GM20431 (cell line): ENCODE measurements around the gene AMBP.

ENCODE experiments used
- in situ Hi-C: fragments of 300-500 bp; cut with MseI, MboI; formaldehyde crosslinking; loops from one replicate; pipeline ENCODE4 v1.15.0; 2020; ENCODE audit warnings: low sequenced_read_pairs; ENCODE audit not compliant: unreplicated experiment

AMBP gene

DNA sequence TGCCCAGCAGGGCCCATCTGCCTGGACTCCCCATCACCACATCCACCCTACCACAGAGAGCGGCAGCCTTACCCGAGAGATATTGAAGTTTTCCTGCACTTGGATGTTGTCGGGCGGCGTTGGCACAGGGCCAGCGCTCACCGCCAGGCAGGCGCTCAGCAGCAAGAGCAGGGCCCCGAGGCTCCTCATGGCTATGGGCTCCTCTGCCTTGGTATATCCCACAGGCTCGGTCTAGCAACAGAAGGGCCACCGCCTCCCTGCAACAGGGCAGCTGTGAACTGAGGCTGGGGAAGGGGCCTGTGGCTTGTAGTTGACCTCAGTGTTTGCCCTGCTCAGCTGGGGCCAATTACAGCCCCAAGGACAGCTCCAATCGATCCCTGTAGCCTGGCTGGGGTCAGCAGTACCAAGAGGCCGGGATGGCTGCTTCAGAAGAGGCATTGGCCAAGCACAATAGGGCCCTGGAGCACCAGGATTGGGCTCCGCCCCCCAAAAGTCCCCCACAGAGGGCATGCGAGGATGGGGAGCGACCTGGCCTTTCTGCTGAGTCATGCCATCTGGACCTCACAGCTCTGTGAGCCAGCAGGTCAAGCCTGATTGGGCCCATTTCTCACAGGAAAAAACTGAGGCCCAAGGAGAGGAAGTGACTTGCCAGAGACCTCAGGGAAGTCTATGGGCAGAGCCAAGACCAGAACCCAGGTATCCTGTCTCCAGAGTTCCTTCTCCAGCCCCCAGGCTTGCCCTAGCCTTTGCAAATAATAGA is at the start of gene AMBP:
AMBP (minus strand) TSS at position 280 of the 760 bp plus-strand sequence; CDS start at position 189, 91 bp downstream.
- in situ Hi-C loops = no loop called here

GRCh38 chr9:114126247-114127060 is 48.4 kb upstream of the AMBP start:
- in situ Hi-C loops = loop anchor here (25.0 kb wide), 1 partner anchor 161 kb away; no protein-coding TSS in a partner anchor

DNA sequence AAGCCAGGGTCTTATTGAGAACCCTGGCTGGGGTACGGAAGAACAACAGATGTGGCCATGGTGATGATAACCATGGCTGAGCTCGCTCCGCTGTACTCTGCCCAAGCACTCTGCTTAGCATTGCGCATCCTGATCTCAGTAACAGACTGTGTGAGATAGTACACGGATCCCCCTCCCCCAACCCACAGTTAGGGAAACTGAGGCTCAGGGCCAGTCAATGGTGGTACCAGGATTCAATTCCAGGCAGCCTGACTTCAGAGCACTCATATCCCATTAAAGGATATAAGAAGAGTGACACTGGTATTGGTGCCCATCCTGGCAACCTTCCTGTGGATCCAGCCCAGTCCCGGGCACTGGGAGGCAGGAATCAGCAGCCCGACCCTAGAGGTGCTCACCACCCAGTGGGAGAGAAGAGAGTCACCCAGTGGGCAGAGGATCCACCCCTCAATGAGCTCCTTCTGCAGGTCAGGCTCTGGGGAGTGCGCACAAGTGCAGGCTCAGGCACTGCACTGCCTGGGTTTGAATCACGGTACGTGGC is 47.4 kb upstream of the AMBP start:
- in situ Hi-C loops = loop anchor here (25.0 kb wide), 1 partner anchor 162 kb away; no protein-coding TSS in a partner anchor

DNA sequence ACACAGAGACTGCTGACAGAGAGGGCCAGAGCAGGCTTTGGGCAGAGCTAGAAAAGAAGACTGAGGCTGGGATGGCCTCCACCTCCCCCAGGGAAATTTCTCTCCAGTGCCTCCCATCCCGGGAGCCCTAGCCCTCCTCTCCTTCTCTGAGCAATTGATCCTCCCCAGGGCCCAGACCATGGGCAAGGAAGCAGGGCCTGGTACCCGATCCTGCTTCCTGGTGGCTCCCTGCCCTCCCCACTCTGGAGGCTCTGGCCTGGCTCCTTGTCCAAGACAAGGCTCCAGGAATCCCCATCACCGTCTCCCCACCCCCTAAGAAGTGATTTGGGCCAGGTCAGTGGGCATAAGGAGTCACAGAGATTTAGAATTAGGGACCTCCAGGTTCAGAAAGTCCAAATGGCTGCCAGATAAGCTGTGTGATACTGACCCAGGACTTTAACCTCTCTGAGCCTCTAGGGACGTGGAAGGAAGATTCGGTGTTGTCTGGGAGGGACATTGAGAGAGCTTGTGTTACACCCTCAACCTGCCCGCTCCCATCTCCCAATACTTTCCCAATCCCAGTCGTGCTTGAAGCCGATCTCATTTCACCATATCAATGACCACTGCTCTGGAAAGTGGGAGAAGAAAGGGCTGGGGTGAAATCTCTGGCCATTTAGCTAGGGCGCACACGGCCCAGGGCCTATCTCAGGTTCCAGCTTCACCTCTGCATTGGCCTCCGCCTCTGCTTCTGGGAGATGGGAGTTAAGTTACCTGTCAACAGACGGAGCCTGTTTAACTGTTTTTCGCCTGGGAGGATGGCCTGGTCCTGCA is 46.8 kb upstream of the AMBP start:
- in situ Hi-C loops = loop anchor here (25.0 kb wide), 1 partner anchor 162 kb away; no protein-coding TSS in a partner anchor

- in situ Hi-C loops = no loop called here
Observed at GRCh38 chr9:114124138-114124537, 46.0 kb upstream of the AMBP start.

DNA sequence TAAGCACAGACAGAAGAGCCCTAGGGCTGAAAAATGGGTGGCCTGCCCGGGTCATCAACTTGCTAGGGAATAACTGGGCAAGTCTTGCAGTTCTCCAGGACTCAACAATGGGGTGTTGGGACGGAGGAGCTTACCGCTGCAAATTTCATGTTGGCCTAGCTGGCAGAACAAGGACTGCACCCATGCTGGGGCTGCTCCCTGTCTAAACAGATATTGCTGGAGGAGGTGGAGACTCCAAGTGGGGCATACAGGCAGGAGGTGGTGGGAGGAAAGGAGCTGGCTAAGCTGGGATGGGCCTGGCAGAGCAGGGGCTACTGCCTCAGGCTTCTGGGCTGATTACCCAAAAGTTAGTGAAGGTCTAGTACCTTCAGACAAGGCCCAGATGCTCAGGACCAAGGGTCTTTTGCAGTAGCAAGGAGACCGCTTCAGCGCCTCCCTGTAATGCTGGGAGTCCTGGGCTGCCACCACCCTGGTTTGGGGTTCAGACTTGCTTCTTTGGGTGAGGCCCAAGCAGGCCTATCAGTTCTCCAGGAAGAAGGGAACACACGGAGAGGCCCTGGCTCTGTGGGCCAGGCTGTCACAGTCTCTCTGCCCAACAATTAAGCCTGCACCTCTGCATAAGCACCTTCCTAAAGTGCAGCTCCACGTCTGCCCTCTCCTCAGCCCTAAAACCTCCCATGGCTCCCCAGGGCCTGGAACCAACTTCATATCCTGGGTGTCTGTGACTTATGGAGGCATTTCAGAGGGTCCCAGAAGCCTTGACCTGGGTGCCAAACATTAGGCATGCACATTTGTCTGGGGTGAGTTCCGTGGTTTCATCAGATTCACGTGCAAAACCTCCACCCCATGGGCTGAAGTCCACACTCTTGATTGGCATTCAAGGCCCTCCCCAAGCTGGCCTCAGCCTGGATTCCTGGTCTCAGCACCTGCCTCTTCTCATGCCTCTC is 45.2 kb upstream of the AMBP start:
- in situ Hi-C loops = no loop called here

GRCh38 chr9:114122136-114123027 is 44.3 kb upstream of the AMBP start:
- in situ Hi-C loops = no loop called here

DNA sequence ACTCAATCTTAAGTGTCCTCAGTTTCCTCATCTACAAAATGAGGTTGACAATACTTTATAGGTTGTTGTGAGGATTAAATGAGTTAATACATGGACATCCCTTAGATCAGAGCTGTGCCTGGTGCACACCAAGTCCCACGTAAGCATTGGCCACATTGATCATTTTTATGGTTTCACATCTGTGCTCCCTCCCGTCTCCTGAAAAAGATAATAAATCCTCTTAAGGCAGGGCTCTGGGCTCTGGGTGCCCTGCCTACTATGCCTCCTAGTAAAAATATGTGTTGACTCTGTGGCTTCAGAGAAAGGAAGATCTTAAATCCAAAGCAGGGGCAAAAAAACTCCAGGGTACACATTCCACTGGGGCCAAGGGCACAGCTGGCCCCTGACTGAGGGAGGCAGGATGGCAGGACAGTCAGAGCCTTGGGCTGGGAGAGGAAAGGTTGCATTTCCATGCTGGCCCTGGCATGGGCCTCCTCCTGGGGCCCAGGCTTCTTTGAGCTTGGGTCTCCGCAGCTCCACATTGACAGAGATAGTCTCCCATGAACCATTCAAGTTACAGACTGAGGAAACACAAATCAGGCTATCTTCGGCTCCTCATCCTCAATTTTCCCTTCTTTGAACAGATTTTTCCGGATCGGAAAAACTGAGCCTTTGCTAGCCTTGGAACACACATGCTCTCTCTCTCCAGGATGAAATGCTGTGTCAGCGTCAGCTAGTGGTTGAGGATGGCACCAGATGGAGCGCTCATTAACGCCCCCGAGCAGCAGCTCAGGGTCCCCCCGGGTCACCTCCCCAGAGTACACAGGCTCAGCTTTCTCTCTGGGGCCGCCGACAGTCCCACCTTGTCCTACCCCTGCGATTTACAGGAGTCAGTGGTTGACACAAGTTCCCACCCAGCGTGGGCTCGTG is 43.4 kb upstream of the AMBP start:
- in situ Hi-C loops = no loop called here

GRCh38 chr9:114120192-114121014 is 42.3 kb upstream of the AMBP start:
- in situ Hi-C loops = no loop called here

GRCh38 chr9:114119242-114120191 is 41.4 kb upstream of the AMBP start:
- in situ Hi-C loops = no loop called here

DNA sequence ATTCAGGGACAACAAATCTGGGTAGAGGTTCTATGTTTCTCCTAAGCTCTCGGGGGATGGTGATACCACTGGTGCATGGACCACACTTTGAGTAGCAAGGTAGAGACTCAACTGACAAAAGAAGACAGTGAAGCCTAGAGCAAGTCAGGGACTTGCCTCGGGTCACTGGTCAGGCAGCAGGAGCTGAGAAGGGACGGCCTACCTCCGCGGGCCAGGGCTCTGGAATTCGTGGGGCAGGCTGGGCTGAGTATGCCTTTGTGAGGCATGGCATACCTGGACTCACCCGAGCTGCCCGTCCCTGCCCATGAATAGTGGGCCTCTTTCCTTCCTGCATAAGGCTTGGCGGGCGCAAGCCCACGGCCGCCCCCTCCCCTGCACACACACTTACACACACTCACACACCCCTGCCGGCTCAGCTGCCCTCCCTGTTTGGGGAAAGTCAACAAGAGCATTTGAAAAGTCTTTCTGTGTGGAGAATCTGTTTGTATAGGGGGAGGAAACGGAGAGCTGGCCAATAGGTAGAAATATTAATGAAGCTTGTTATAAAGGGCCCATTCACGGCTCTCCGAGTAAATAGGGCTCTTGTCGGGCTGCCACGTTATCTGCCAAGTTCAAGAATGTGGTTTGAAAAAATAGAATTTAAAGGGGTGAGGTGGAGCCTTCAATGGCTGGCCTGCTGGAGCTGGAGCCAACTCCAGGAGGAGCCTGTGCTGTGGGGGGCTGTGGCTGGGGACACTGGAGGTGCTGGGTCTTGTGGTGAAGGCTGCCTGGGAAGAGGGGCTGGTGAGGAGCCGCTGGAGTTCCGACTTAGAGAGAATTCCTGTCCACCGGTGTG is 40.1 kb upstream of the AMBP start:
- in situ Hi-C loops = no loop called here

DNA sequence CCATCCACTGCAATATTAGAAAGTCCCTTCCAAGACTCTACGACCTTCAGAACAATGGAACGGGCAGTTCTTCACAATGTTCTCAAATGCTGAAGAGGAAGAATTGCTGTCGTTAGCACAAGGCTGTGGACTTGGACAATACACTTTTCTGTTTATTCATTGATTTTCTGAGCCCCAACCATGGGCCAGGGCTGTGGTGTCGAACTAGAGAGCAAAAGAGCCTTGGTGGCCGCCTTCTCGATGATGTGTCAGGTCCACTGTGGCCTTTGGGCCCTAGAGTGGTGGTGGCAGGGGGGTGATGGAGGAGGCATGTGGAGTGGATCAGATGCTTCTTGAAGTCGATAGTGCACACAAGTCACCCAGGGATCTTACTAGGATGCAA is 39.5 kb upstream of the AMBP start:
- in situ Hi-C loops = no loop called here

DNA sequence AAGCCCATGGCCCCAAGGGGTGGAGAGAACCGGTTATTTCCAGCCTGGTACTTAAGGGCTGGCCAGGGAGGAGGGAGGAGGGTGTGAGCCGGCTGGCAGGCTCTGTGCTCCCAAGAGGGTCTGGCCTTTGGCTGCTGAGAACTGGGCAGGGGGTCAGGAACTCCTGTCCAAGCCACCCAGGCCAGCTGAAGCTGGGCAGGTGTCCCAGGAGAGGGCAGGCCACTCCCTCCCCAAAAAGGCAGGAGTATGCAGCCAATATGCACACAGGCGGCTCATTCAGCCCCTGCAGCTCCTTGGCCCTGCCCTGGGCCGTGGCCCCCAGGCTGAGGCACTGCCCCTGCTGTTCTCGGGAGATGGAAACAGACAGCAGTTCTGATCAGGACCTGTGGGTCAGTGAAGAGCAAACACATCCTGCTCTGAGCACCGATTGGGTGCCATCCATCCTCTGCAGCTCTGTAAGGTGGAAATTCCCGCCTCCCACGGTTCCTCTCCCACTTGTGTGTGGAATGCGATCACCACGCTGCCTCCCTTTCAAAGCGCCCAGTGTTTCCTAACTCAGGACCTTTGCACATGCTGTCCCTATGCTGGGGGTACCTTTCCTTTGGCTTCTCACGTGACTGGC is 38.1 kb upstream of the AMBP start:
- in situ Hi-C loops = no loop called here

GRCh38 chr9:114115654-114116125 is 37.6 kb upstream of the AMBP start:
- in situ Hi-C loops = no loop called here
